Type B pancreatic cell (in vitro differentiated cells): ENCODE results near the gene ARHGAP42. TPM values are rescaled to one million over a fixed set of nuclear protein-coding genes. Genes with fewer than 3 reads are reported as not detected.
A peak's percentile ranks its signal among the peaks of the same experiment; 100 is the strongest.

Experiments
- DNase-seq: peaks from one replicate; pipeline ENCODE4 v3.0.0; 2021; ENCODE audit warnings: mixed read lengths; ENCODE audit not compliant: unreplicated experiment; ENCODE audit errors: extremely low spot score
- H3K27ac Mint-ChIP-seq: 2 replicates; pipeline ENCODE4 v1.8.0; 2021; ENCODE audit warnings: mild to moderate bottlenecking, mixed read lengths
- H3K27me3 Mint-ChIP-seq: 2 replicates; pipeline ENCODE4 v1.8.0; 2021; ENCODE audit warnings: mixed read lengths
- H3K36me3 Mint-ChIP-seq: 2 replicates; pipeline ENCODE4 v1.8.0; 2021; ENCODE audit warnings: mixed read lengths
- H3K4me1 Mint-ChIP-seq: one replicate; pipeline ENCODE4 v1.8.0; 2021; ENCODE audit warnings: mixed read lengths; ENCODE audit not compliant: unreplicated experiment
- H3K4me3 Mint-ChIP-seq: 2 replicates; pipeline ENCODE4 v1.8.0; 2021; ENCODE audit warnings: mild to moderate bottlenecking, mixed read lengths
- H3K9me3 Mint-ChIP-seq: 2 replicates; pipeline ENCODE4 v1.8.0; 2021; ENCODE audit warnings: mixed read lengths
- total RNA-seq: library from RNA; stranded (reverse); gene quantifications from 2 replicates; pipeline ENCODE4 v1.2.1, GENCODE V29; 2021; ENCODE audit warnings: low replicate concordance
- TF ChIP-seq, protein P1 (sequence below): fragments of 200-600 bp; sonication (generic); conservative IDR thresholded peaks from 2 replicates; pipeline ENCODE4 v1.5.0; 2021; ENCODE audit warnings: antibody characterized with exemption, mild to moderate bottlenecking

ARHGAP42 gene
- total RNA-seq, 1 donor from 2014 or later: 22.6 TPM

DNA sequence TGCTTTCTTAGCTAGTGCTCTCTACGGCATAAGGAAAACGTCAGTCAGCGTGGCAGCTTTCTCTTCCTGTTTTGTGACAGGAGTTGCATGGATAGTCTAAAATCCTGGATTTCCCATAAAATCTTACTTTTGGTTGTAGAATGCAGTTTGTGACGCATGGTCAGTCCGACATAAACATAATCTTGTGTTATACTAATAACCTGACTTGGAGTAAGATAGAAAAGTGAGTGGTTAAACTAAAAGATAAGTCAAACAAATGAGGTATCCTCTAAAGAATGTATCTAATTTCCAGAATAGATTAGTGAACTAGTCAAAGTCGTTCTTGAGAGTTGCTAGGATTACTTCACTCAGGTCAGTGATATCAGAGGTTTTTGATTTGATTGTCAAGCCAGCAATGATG, 285.0 kb downstream of the ARHGAP42 start:
- TF ChIP-seq, protein P1, sequence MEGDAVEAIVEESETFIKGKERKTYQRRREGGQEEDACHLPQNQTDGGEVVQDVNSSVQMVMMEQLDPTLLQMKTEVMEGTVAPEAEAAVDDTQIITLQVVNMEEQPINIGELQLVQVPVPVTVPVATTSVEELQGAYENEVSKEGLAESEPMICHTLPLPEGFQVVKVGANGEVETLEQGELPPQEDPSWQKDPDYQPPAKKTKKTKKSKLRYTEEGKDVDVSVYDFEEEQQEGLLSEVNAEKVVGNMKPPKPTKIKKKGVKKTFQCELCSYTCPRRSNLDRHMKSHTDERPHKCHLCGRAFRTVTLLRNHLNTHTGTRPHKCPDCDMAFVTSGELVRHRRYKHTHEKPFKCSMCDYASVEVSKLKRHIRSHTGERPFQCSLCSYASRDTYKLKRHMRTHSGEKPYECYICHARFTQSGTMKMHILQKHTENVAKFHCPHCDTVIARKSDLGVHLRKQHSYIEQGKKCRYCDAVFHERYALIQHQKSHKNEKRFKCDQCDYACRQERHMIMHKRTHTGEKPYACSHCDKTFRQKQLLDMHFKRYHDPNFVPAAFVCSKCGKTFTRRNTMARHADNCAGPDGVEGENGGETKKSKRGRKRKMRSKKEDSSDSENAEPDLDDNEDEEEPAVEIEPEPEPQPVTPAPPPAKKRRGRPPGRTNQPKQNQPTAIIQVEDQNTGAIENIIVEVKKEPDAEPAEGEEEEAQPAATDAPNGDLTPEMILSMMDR: no peak
- DNase-seq: no peak
- Mint-ChIP-seq H3K27me3 (no peaks in the 10 kb centered on the region), H3K9me3 (no peaks in the 10 kb centered on the region), H3K27ac (no peak overlapping the region), H3K4me3 (no peak overlapping the region), H3K4me1 (no peaks in the 10 kb centered on the region), H3K36me3 (peaks cover 23% of the 10 kb centered on the region)

DNA sequence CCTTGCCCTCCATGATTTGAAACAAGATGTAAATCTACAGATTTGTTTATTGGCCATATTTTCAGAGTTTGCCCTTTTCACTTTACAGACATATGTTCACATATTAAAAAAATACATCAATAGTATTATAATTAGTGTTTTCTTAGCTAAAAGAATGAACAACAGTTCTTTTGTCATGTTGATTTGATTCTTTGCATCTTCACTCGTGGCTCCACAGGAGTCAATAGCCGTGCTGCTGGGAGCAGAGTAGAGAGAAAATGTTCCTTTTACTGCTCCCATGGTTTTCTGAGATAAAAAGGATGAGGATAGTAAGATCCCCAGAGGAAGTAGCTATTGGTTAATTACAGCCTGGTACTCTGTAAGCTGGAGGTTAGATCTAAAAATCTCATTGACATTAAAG, 291.4 kb downstream of the ARHGAP42 start:
- Mint-ChIP-seq H3K9me3 (no peaks in the 10 kb centered on the region), H3K27ac (no peak overlapping the region), H3K4me3 (no peak overlapping the region), H3K27me3 (no peaks in the 10 kb centered on the region), H3K36me3 (peaks cover 8% of the 10 kb centered on the region), H3K4me1 (no peaks in the 10 kb centered on the region)
- DNase-seq: no peak
- TF ChIP-seq, protein P1: no peak

DNA sequence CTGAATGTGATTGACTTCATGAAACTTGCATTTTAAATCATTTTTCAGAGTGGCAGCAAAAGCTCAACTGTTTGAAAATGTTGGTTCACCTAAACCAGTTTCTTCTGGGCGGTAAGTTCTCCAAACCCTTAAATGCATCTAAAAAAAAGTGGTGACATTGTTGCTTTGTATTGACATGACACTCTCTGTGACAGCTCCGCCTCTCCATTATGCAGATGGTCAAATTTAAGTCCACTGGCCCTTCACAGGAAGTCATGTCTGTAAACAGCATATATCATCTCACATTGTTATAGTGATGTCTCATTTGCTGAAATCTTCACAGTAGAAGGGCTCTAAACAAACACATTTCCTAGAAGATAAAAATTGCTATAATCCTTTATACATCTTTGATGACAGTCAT, 291.9 kb downstream of the ARHGAP42 start:
- Mint-ChIP-seq H3K4me1 (no peaks in the 10 kb centered on the region), H3K27ac (no peak overlapping the region), H3K9me3 (no peaks in the 10 kb centered on the region), H3K36me3 (peaks cover 8% of the 10 kb centered on the region), H3K4me3 (no peak overlapping the region), H3K27me3 (no peaks in the 10 kb centered on the region)
- TF ChIP-seq, protein P1: no peak
- DNase-seq: no peak

DNA sequence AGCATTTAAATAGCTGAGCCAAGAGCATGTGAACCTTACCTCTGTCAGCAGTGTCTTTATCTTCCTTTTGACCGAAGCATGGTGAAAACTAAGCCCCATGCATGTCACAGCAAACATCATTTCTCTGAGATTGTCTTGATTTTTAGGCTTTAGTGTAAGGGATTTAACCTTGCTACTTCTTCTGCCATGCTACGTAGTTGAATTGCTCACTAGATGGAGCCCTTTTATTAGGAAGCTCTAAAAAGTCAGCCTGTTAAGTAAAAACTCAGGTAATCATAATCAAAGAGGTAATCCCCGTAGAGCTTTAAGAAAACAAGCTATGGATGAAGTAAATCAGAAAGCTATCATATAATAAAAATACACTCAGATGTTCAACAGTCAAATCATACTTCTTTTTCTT, 293.1 kb downstream of the ARHGAP42 start:
- no peak overlapping the region for H3K27ac Mint-ChIP-seq
- TF ChIP-seq, protein P1: peak; percentile 49
- H3K4me3 Mint-ChIP-seq: no peak overlapping the region
- H3K27me3 Mint-ChIP-seq: no peaks in the 10 kb centered on the region
- peaks cover 8% of the 10 kb centered on the region for H3K36me3 Mint-ChIP-seq
- no peak for DNase-seq
- H3K4me1 Mint-ChIP-seq: no peaks in the 10 kb centered on the region
- H3K9me3 Mint-ChIP-seq: no peaks in the 10 kb centered on the region

DNA sequence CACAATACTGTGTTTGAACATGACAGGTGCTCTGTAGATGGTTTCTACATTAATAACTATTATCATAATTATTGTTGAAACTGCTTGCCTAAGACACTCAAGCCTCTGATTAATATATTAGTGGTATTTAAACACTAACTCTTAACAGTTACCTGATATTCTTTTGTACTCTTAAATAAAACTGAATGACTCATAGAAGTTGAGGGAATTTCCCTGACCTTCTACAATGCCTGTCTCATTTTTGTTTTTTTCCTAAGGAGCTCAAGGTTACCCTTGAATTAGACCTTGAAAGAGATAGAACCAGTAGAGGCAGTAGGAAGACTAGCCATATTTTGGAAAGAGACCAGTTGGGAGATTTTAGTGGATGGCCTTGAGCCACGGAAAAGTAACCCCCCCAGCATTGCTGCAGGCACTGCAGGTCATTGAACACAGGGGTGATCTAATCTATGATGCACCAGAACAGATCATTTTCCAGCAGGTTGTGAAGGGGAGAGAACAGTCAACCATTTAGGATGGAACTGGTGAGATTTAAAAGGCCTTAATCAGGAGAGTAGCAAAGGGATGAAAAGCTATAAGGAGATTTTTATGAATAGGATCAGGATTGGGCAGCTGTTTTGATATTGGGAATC, 294.2 kb downstream of the ARHGAP42 start:
- Mint-ChIP-seq H3K36me3 (peaks cover 8% of the 10 kb centered on the region), H3K4me1 (no peaks in the 10 kb centered on the region), H3K27ac (no peak overlapping the region), H3K4me3 (no peak overlapping the region), H3K9me3 (no peaks in the 10 kb centered on the region), H3K27me3 (no peaks in the 10 kb centered on the region)
- no peak for DNase-seq
- TF ChIP-seq, protein P1: no peak

DNA sequence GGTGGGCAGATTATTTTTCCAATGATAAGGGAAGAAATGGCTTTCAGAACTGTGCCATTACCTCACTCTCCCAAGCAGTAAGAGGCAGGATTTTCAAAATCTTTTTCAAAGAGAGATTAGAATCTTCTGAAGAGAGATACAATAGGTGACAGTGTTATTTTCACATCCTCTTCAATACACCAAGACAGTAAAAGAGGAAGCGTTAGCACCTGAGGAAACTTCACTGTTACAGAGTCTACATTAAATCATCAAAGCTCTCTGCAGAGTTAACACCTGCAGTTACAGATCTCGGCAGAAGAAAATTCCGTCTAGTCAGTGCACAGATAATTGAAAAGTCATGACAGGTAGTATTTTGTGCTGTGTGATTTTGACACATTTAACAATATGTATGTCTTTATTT, 297.6 kb downstream of the ARHGAP42 start:
- Mint-ChIP-seq H3K27me3 (no peaks in the 10 kb centered on the region), H3K9me3 (no peaks in the 10 kb centered on the region), H3K36me3 (peaks cover 6% of the 10 kb centered on the region), H3K27ac (no peak overlapping the region), H3K4me1 (no peaks in the 10 kb centered on the region), H3K4me3 (no peak overlapping the region)
- no peak for DNase-seq
- TF ChIP-seq, protein P1: no peak
